ENCODE measurements around the gene PROK2.
A peak's percentile ranks its signal among the peaks of the same experiment; 100 is the strongest.

GRCh38 chr3:71752831-71753700 is 31.9 kb downstream of the PROK2 start:
- TF ChIP-seq REST (IDR thresholded peaks at IDR 0.05; ENCODE audit: unreplicated experiment): no peak
- no peak for TF ChIP-seq POLR2AphosphoS5 (IDR thresholded peaks at IDR 0.05; ENCODE audit: low read depth)
- TF ChIP-seq CTCF (conservative IDR thresholded peaks at IDR 0.05; ENCODE audit: low read depth in 2 of 2): 0 out of 4 replicates have a peak, but pooled peaks of 1 of the 2 experiments have one; percentile 18
- no peak for TF ChIP-seq EZH2phosphoT487 (IDR thresholded peaks at IDR 0.05; ENCODE audit: unreplicated experiment)
- no peak for TF ChIP-seq ETS1 (IDR thresholded peaks at IDR 0.05)
